HCT116 (cell line): ENCODE data around the gene RPL26.

Experiments
- CBX3 ChIP-seq: IDR thresholded peaks from 2 replicates; pipeline ENCODE4 v1.6.1; 2012; ENCODE audit warnings: low read depth
- CEBPB ChIP-seq: IDR thresholded peaks from 2 replicates; pipeline ENCODE4 v1.6.1; 2012; ENCODE audit warnings: low read depth
- CTCF ChIP-seq, 3 experiments: fragments of 200-600 bp in 1 of 3; sonication (generic) in 1 of 3; IDR thresholded peaks in 2 of 3; conservative IDR thresholded peaks in 1 of 3; 2 replicates each; pipeline ENCODE4 v1.5.1; 2012 to 2017; ENCODE audit warnings: low read depth in 2 of 3, low read length in 2 of 3, antibody characterized with exemption in 1 of 3, borderline replicate concordance in 1 of 3, control low read depth in 1 of 3, mild to moderate bottlenecking in 1 of 3, mixed read lengths in 1 of 3, mixed run types in 1 of 3, moderate library complexity in 1 of 3; ENCODE audit not compliant: insufficient read depth in 1 of 3
- EGR1 ChIP-seq: IDR thresholded peaks from 2 replicates; pipeline ENCODE4 v1.6.1; 2012; ENCODE audit warnings: low read depth
- EZH2phosphoT487 ChIP-seq: fragments of 200-600 bp; IDR thresholded peaks from 2 replicates; pipeline ENCODE4 v1.6.1; 2018; ENCODE audit warnings: antibody characterized with exemption, borderline replicate concordance
- POLR2A ChIP-seq: IDR thresholded peaks from 2 replicates; pipeline ENCODE4 v1.7.0; 2011; ENCODE audit warnings: borderline replicate concordance; ENCODE audit not compliant: insufficient read depth, insufficient read length; ENCODE audit errors: extremely low read depth
- POLR2AphosphoS5 ChIP-seq: IDR thresholded peaks from 2 replicates; pipeline ENCODE4 v1.6.1; 2011; ENCODE audit warnings: mild to moderate bottlenecking, low read depth, low read length, moderate library complexity
- YY1 ChIP-seq: IDR thresholded peaks from 2 replicates; pipeline ENCODE4 v1.6.1; 2011; ENCODE audit warnings: low read length, low read depth, moderate library complexity, mild to moderate bottlenecking; ENCODE audit not compliant: insufficient replicate concordance; ENCODE audit errors: extremely low read depth
- ZFX ChIP-seq: fragments of 450-650 bp; IDR thresholded peaks from 2 replicates; pipeline ENCODE4 v1.6.1; 2017
- TF ChIP-seq, protein P1 (sequence below): IDR thresholded peaks from 2 replicates; pipeline ENCODE4 v1.6.1; 2012; ENCODE audit warnings: low read depth
- TF ChIP-seq, protein P2 (sequence below): IDR thresholded peaks from 2 replicates; pipeline ENCODE4 v1.6.1; 2011; ENCODE audit warnings: mild to moderate bottlenecking, low read length, moderate library complexity; ENCODE audit not compliant: insufficient replicate concordance; ENCODE audit errors: extremely low read depth

DNA sequence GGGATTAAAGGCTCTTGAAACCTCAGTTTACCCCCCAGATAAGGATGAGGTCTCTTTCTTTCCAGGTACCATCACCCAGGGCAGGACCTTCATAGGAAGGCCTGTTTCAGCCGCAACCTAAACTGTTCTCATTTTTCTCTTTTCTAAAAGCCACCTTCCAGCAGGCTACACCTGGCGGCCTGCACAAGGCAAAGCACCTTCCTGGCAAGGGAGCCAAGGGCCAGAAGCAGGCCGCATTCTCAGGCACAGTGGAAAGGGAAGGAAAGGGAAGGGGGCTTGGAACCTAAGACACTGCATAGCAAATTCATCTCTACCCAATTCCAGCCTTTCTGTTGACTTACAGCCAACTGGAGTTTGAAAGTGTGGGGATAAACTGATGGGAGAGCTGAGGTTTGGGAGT, 43.8 kb upstream of the RPL26 start:
- TF ChIP-seq, protein P1, sequence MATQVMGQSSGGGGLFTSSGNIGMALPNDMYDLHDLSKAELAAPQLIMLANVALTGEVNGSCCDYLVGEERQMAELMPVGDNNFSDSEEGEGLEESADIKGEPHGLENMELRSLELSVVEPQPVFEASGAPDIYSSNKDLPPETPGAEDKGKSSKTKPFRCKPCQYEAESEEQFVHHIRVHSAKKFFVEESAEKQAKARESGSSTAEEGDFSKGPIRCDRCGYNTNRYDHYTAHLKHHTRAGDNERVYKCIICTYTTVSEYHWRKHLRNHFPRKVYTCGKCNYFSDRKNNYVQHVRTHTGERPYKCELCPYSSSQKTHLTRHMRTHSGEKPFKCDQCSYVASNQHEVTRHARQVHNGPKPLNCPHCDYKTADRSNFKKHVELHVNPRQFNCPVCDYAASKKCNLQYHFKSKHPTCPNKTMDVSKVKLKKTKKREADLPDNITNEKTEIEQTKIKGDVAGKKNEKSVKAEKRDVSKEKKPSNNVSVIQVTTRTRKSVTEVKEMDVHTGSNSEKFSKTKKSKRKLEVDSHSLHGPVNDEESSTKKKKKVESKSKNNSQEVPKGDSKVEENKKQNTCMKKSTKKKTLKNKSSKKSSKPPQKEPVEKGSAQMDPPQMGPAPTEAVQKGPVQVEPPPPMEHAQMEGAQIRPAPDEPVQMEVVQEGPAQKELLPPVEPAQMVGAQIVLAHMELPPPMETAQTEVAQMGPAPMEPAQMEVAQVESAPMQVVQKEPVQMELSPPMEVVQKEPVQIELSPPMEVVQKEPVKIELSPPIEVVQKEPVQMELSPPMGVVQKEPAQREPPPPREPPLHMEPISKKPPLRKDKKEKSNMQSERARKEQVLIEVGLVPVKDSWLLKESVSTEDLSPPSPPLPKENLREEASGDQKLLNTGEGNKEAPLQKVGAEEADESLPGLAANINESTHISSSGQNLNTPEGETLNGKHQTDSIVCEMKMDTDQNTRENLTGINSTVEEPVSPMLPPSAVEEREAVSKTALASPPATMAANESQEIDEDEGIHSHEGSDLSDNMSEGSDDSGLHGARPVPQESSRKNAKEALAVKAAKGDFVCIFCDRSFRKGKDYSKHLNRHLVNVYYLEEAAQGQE: no peak
- TF ChIP-seq YY1: no peak
- TF ChIP-seq EGR1: no peak
- TF ChIP-seq, protein P2, sequence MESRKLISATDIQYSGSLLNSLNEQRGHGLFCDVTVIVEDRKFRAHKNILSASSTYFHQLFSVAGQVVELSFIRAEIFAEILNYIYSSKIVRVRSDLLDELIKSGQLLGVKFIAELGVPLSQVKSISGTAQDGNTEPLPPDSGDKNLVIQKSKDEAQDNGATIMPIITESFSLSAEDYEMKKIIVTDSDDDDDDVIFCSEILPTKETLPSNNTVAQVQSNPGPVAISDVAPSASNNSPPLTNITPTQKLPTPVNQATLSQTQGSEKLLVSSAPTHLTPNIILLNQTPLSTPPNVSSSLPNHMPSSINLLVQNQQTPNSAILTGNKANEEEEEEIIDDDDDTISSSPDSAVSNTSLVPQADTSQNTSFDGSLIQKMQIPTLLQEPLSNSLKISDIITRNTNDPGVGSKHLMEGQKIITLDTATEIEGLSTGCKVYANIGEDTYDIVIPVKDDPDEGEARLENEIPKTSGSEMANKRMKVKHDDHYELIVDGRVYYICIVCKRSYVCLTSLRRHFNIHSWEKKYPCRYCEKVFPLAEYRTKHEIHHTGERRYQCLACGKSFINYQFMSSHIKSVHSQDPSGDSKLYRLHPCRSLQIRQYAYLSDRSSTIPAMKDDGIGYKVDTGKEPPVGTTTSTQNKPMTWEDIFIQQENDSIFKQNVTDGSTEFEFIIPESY: no peak
- no peak for TF ChIP-seq ZFX
- TF ChIP-seq CTCF (IDR thresholded peaks at IDR 0.05 in 2 of 3, conservative IDR thresholded peaks at IDR 0.05 in 1 of 3; ENCODE audit: borderline replicate concordance in 1 of 3, insufficient read depth in 1 of 3, low read depth in 2 of 3, low read length in 2 of 3): no peak
- TF ChIP-seq CBX3: no peak
- TF ChIP-seq EZH2phosphoT487: no peak
- TF ChIP-seq POLR2AphosphoS5: no peak
- TF ChIP-seq POLR2A: no peak
- no peak for TF ChIP-seq CEBPB
